ENCODE data around the gene IL17RD.

Gene IL17RD

GRCh38 chr3:57057351-57057750 is 107.8 kb downstream of the IL17RD start:
- Histone ChIP-seq H4K20me1 (ENCODE audit: control insufficient read depth, insufficient read depth, low read depth, low read length) (no peaks in the 10 kb centered on the region), H3K36me3 (ENCODE audit: control insufficient read depth, low read length) (no peaks in the 10 kb centered on the region), H3K9me2 (replicated peaks; ENCODE audit: control insufficient read depth, low read length) (no peaks in the 10 kb centered on the region), H3K9me3 (ENCODE audit: control insufficient read depth, insufficient read depth, low read length) (no peaks in the 10 kb centered on the region), H3K4me1 (ENCODE audit: control insufficient read depth, low read length) (no peaks in the 10 kb centered on the region), H3K4me3 (ENCODE audit: low read length) (no peak overlapping the region), H3K27ac (ENCODE audit: low read depth, low read length) (no peak overlapping the region), H3K79me2 (ENCODE audit: control insufficient read depth, low read length) (no peaks in the 10 kb centered on the region), H3K4me2 (ENCODE audit: low read length) (no peak overlapping the region), H3K27me3 (ENCODE audit: control insufficient read depth, low read length) (no peaks in the 10 kb centered on the region), H3F3A (ENCODE audit: control insufficient read depth, insufficient read depth) (no peaks in the 10 kb centered on the region)
- TF ChIP-seq EZH2phosphoT487 (IDR thresholded peaks at IDR 0.05; ENCODE audit: borderline replicate concordance, low read length) (no peak), CTCF (IDR thresholded peaks at IDR 0.05; ENCODE audit: low read depth, low read length, poor library complexity, severe bottlenecking) (no peak)

- no peak for TF ChIP-seq EZH2phosphoT487 (IDR thresholded peaks at IDR 0.05; ENCODE audit: borderline replicate concordance, low read length)
- no peak for TF ChIP-seq CTCF (IDR thresholded peaks at IDR 0.05; ENCODE audit: low read depth, low read length, poor library complexity, severe bottlenecking)
- no peaks in the 10 kb centered on the region for H3K9me2 ChIP-seq (replicated peaks; ENCODE audit: control insufficient read depth, low read length)
- no peaks in the 10 kb centered on the region for H3K9me3 ChIP-seq (ENCODE audit: control insufficient read depth, insufficient read depth, low read length)
- no peaks in the 10 kb centered on the region for H3F3A ChIP-seq (ENCODE audit: control insufficient read depth, insufficient read depth)
- no peaks in the 10 kb centered on the region for H3K79me2 ChIP-seq (ENCODE audit: control insufficient read depth, low read length)
- peaks cover 4% of the 10 kb centered on the region; the same call in 1 of the 2 replicates for H3K27me3 ChIP-seq (ENCODE audit: control insufficient read depth, low read length)
- no peak overlapping the region for H3K27ac ChIP-seq (ENCODE audit: low read depth, low read length)
- peaks cover 9% of the 10 kb centered on the region for H3K4me1 ChIP-seq (ENCODE audit: control insufficient read depth, low read length)
- no peak overlapping the region for H3K4me3 ChIP-seq (ENCODE audit: low read length)
- no peak overlapping the region for H3K4me2 ChIP-seq (ENCODE audit: low read length)
- no peaks in the 10 kb centered on the region for H3K36me3 ChIP-seq (ENCODE audit: control insufficient read depth, low read length)
- no peaks in the 10 kb centered on the region for H4K20me1 ChIP-seq (ENCODE audit: control insufficient read depth, insufficient read depth, low read depth, low read length)
Measured at GRCh38 chr3:57053122-57053521, 112.0 kb downstream of the IL17RD start.

GRCh38 chr3:57052662-57053061 is 112.5 kb downstream of the IL17RD start:
- no peaks in the 10 kb centered on the region for H4K20me1 ChIP-seq (ENCODE audit: control insufficient read depth, insufficient read depth, low read depth, low read length)
- H3K4me3 ChIP-seq (ENCODE audit: low read length): no peak overlapping the region
- no peak overlapping the region for H3K27ac ChIP-seq (ENCODE audit: low read depth, low read length)
- no peaks in the 10 kb centered on the region for H3K9me2 ChIP-seq (replicated peaks; ENCODE audit: control insufficient read depth, low read length)
- no peaks in the 10 kb centered on the region for H3K36me3 ChIP-seq (ENCODE audit: control insufficient read depth, low read length)
- no peaks in the 10 kb centered on the region for H3K79me2 ChIP-seq (ENCODE audit: control insufficient read depth, low read length)
- no peaks in the 10 kb centered on the region for H3F3A ChIP-seq (ENCODE audit: control insufficient read depth, insufficient read depth)
- TF ChIP-seq EZH2phosphoT487 (IDR thresholded peaks at IDR 0.05; ENCODE audit: borderline replicate concordance, low read length) (no peak), CTCF (IDR thresholded peaks at IDR 0.05; ENCODE audit: low read depth, low read length, poor library complexity, severe bottlenecking) (no peak)
- peaks cover 12% of the 10 kb centered on the region for H3K4me1 ChIP-seq (ENCODE audit: control insufficient read depth, low read length)
- peaks cover 4% of the 10 kb centered on the region; the same call in 1 of the 2 replicates for H3K27me3 ChIP-seq (ENCODE audit: control insufficient read depth, low read length)
- H3K4me2 ChIP-seq (ENCODE audit: low read length): no peak overlapping the region
- H3K9me3 ChIP-seq (ENCODE audit: control insufficient read depth, insufficient read depth, low read length): no peaks in the 10 kb centered on the region
